Articular chondrocyte of knee joint (primary cell): Measurements from ENCODE around the gene CIB2. TPM values are rescaled to one million over a fixed set of nuclear protein-coding genes. Genes with fewer than 3 reads are reported as not detected.

Experiments used
- small RNA-seq: library from RNA; depleted of rRNA; stranded (forward); fragments of <200 nt; gene quantifications from one replicate; pipeline ENCODE3, GENCODE V24; 2012
- total RNA-seq: library from RNA; depleted of rRNA; stranded (reverse); fragments of >200 nt; gene quantifications from 2 replicates; pipeline ENCODE4 v1.2.3, GENCODE V29; 2012

CIB2 gene
- total RNA-seq = 3.8 and 4.1 TPM in 2 replicates

GRCh38 chr15:78131295-78132061, at the start of gene CIB2:
CIB2 (minus strand) TSS chr15:78131445; CDS start chr15:78131215, 230 bp downstream.

GRCh38 chr15:78149068-78149804, 18.0 kb upstream of the CIB2 start, which contains the start of gene IDH3A:
IDH3A (plus strand) TSS chr15:78149362; CDS start chr15:78149404, 42 bp downstream.

GRCh38 chr15:78092261-78093041, 38.8 kb downstream of the CIB2 start, which contains the start of gene SH2D7:
SH2D7 (plus strand) TSS chr15:78092561; CDS start chr15:78092585, 24 bp downstream.

GRCh38 chr15:78077053-78077870, 54.0 kb downstream of the CIB2 start, which contains the start of gene TBC1D2B:
TBC1D2B (minus strand) TSS chr15:78077711; CDS start chr15:78077652, 59 bp downstream.

Small RNA genes lying within 50 kb of the gene (small RNA-seq; reads per million reads assigned to genes)
- not detected for gene RF00092

Other genes starting within 250 kb of the CIB2 start
- gene TBC1D2B, start 53.7 kb downstream of the CIB2 start, total RNA-seq = 46.5 and 51.0 TPM in 2 replicates
- not detected in 2 replicates for gene SH2D7, start 38.9 kb downstream of the CIB2 start, total RNA-seq
- 38.9 and 54.4 TPM in 2 replicates for gene IDH3A, start 17.9 kb upstream of the CIB2 start, total RNA-seq
- 0.13 TPM in 1 of 2 replicates, not detected in the other for gene ACSBG1, start 103.1 kb upstream of the CIB2 start, total RNA-seq
- gene DNAJA4, start 133.1 kb upstream of the CIB2 start, total RNA-seq = 3.4 and 4.2 TPM in 2 replicates
- 47.2 and 62.3 TPM in 2 replicates for gene SKIC8, start 168.2 kb upstream of the CIB2 start, total RNA-seq
- not detected in 2 replicates for gene CRABP1, start 208.9 kb upstream of the CIB2 start, total RNA-seq